ENCODE data around the gene SNX22. TPM values are rescaled to one million over a fixed set of nuclear protein-coding genes. Genes with fewer than 3 reads are reported as not detected.
"Not testable (repeated sequence)": the region's sequence is repeated elsewhere in the genome, so short reads cannot be mapped to it uniquely, and the experiment has no call there.

The SNX22 gene
- total RNA-seq, result under 1 TPM; 0.08 to 0.17 (median 0.16) TPM
- under 1 TPM; 0.06 to 0.31 (median 0.23) TPM for polyA plus RNA-seq
- long read RNA-seq, donor 1, result 0 reads
- long read RNA-seq, donor 2, partial matches to known transcripts, result 0 of 2 reads
- long read RNA-seq, donor 2, other reads (novel, unspliced or antisense), result 2 of 2 reads

DNA sequence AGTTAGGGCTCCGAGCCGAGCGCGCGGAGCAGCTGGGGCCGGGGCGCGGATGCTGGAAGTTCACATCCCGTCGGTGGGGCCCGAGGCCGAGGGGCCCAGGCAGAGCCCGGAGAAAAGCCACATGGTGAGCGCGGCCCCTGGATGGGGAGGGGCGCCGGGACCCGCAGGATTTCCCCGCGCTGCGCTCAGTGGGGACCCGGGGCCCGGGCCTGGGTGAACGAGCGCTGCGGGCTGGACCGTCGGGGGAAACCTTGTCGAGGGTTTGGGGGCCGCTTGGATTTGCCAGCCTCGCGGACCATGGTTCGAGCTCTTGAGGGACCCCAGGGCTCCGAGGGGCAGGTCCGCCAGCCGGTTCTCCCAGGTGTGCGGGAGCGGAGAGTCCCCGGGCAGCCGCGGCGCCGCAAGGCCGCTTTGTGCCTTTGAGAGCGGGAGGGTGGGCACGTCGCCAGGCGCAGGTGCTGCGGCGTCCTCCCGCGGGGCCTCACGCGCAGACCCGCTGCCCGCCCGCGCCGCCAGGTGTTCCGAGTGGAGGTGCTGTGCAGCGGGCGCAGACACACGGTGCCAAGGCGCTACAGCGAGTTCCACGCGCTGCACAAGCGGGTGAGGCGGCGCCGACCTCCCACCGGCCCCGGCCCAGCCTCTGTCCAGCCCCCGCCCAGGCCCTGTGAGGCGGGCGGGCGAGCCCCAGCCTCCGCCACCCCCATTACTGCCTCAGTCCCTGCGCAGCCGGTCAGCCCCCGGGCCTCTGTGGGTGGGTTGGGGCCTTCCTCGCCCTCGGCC, at the start of gene SNX22:
Gene SNX22 (plus strand): TSS at position 5 of the 780 bp plus-strand sequence. CDS start 45 bp downstream, at position 50.
- intact Hi-C loops (cut with DNase I), result no loop called here
- Histone ChIP-seq H3K9me3 (no peaks in the 10 kb centered on the region), H3K27ac (no peak within 1 kb of the TSS), H3K36me3 (ENCODE audit: insufficient read depth in 1 of 2, low read depth in 1 of 2) (peaks cover 0 to 32% of the 10 kb centered on the region in 2 donors), H3K4me1 (peaks cover 26% of the 10 kb centered on the region), H3K27me3 (ENCODE audit: insufficient read depth in 3 of 3, low read length in 2 of 3) (peaks cover 0 to 15% (median 6%) of the 10 kb centered on the region in 3 donors), H3K4me3 (peak within 1 kb of the TSS; percentile 68)
- TF ChIP-seq, protein P1, sequence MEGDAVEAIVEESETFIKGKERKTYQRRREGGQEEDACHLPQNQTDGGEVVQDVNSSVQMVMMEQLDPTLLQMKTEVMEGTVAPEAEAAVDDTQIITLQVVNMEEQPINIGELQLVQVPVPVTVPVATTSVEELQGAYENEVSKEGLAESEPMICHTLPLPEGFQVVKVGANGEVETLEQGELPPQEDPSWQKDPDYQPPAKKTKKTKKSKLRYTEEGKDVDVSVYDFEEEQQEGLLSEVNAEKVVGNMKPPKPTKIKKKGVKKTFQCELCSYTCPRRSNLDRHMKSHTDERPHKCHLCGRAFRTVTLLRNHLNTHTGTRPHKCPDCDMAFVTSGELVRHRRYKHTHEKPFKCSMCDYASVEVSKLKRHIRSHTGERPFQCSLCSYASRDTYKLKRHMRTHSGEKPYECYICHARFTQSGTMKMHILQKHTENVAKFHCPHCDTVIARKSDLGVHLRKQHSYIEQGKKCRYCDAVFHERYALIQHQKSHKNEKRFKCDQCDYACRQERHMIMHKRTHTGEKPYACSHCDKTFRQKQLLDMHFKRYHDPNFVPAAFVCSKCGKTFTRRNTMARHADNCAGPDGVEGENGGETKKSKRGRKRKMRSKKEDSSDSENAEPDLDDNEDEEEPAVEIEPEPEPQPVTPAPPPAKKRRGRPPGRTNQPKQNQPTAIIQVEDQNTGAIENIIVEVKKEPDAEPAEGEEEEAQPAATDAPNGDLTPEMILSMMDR (IDR thresholded peaks at IDR 0.05), result no peak
- WGBS, 3 donors, result 1 to 2% (median 2%) methylated on average over 56 to 83 of the region's 83 CpGs
- DNase-seq, result peak in 1 of 2 donors; percentile 38
- peak in 2 of 4 donors; percentile 8 to 9 for ATAC-seq

DNA sequence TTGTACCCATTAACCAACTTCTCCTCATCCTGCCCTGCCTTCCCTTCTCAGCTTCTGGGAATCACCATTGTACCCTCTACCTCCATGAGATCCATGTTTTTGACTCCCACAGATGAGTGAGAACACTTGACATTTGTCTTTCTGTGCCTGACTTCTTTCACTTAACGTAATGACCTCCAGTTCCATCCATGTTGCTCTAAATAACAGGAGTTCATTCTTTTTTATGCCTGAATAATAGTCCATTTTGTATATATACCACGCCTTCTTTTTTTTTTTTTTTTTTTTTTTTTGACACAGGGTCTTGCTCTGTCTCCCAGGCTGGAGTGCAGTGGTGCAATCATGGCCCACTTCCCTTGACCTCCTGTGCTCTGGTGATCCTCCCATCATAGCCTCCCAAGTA, 49.0 kb upstream of the SNX22 start:
- no peak overlapping the region for H3K27ac ChIP-seq
- DNase-seq (no peak), ATAC-seq (no peak)
- peaks cover 72% of the 10 kb centered on the region for H3K4me1 ChIP-seq
- no peaks in the 10 kb centered on the region for H3K36me3 ChIP-seq (ENCODE audit: insufficient read depth in 1 of 2, low read depth in 1 of 2)
- TF ChIP-seq, protein P1 (IDR thresholded peaks at IDR 0.05), result no peak
- intact Hi-C loops (cut with DNase I), result no loop called here
- WGBS, 3 donors, result 96 to 98% (median 96%) methylated on average over 2 of the region's 2 CpGs
- H3K27me3 ChIP-seq (ENCODE audit: insufficient read depth in 3 of 3, low read length in 2 of 3), result no peaks in the 10 kb centered on the region
- no peaks in the 10 kb centered on the region for H3K9me3 ChIP-seq
- H3K4me3 ChIP-seq, result no peak overlapping the region

DNA sequence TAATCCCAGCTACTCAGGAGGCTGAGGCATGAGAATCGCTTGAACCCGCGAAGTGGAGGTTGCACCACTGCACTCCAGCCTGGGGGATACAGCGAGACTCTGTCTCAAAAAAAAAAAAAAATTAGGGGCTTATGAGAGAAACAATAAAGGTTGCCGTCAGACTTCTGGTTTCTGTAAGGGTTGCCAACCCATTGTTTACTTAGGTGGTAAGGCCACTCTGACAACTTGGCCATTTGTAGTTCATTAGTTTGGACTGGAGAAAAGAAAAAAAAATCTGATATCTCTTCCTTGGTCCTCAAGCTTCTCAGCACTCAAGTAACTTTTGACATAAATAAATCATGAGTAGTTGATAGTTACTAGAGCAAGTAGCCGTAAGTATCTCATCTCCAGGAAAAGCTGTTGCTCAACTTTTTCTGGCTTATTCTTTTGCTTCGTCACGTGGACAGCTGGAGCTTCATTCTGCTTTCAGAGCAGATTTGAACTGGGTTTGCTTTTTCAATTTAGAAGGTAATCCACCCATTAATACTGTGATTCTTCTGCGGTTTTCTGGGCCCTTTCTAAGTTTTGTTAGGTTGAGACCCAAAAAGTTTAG, 46.3 kb upstream of the SNX22 start:
- TF ChIP-seq, protein P1 (IDR thresholded peaks at IDR 0.05), result no peak
- H3K36me3 ChIP-seq (ENCODE audit: insufficient read depth in 1 of 2, low read depth in 1 of 2), result no peaks in the 10 kb centered on the region
- DNase-seq, result no peak
- peak overlapping the region; percentile 76 for H3K27ac ChIP-seq
- no peaks in the 10 kb centered on the region for H3K9me3 ChIP-seq
- 46 to 51% (median 48%) methylated on average over 9 of the region's 9 CpGs for WGBS, 3 donors
- peak; percentile 88 to 94 (median 88) for ATAC-seq
- no peaks in the 10 kb centered on the region for H3K27me3 ChIP-seq (ENCODE audit: insufficient read depth in 3 of 3, low read length in 2 of 3)
- intact Hi-C loops (cut with DNase I), result no loop called here
- H3K4me3 ChIP-seq, result peak overlapping the region; percentile 21
- H3K4me1 ChIP-seq, result peaks cover 64% of the 10 kb centered on the region

DNA sequence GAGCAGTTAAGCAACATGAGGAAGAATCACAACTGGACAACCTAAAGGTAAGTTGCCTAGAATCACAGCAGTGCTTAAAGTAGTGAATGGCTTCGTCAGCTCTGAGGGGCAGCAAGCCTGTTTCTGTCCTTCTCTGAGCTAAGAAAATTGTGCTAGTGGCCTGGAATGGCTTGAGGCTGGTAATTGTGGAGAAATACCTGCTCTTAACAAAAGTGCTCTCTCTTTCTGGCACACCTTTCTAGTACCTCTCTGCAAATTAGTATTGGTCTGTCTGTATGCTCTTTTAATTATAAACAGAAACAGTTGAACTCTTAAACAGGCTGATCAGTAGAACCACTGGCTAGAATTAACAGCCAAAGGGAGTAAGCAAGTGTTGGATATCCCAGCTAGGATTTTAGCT, 44.2 kb upstream of the SNX22 start:
- H3K4me3 ChIP-seq, result no peak overlapping the region
- WGBS, 3 donors, result 90 to 97% (median 90%) methylated on average over 1 of the region's 1 CpG
- H3K27ac ChIP-seq, result peak overlapping the region; percentile 76
- H3K4me1 ChIP-seq, result peaks cover 74% of the 10 kb centered on the region
- no peaks in the 10 kb centered on the region for H3K9me3 ChIP-seq
- intact Hi-C loops (cut with DNase I), result no loop called here
- TF ChIP-seq, protein P1 (IDR thresholded peaks at IDR 0.05), result no peak
- H3K27me3 ChIP-seq (ENCODE audit: insufficient read depth in 3 of 3, low read length in 2 of 3), result no peaks in the 10 kb centered on the region
- ATAC-seq, result no peak
- H3K36me3 ChIP-seq (ENCODE audit: insufficient read depth in 1 of 2, low read depth in 1 of 2), result peaks cover 0 to 5% of the 10 kb centered on the region in 2 donors
- DNase-seq, result no peak

DNA sequence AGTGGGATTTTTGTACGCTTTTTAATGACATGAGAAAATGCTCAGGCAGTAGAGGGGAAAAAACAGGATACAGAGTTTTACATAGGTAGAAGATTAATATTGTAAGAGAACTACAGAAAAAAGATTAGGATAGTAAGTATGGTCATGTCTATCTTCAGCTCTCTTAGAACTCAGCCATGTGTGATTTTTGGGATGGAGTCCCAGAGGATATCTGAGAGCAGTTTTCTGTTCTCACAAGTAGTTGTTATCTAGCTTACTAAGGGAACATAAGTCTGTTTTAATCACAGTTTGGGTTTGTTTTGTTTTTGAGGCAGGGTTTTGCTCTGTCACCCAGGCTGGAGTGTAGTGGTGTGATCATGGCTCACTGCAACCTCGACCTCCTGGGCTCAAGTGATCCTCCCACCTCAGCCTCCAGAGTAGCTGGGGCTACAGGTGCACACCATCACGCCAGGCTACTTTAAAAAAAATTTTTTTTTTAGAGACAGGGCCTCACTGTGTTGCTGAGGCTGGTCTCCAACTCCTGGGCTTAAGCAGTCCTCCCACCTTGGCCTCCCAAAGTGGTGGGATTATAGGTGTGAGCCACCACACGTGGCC, 41.3 kb upstream of the SNX22 start:
- ATAC-seq; H3K4me3 ChIP-seq; DNase-seq; intact Hi-C loops (cut with DNase I); H3K9me3 ChIP-seq; H3K27me3 ChIP-seq (ENCODE audit: insufficient read depth in 3 of 3, low read length in 2 of 3): not testable (repeated sequence)
- 90 to 94% (median 90%) methylated on average over 4 of the region's 4 CpGs for WGBS, 3 donors
- H3K36me3 ChIP-seq (ENCODE audit: insufficient read depth in 1 of 2, low read depth in 1 of 2), result peaks cover 5 to 34% of the 10 kb centered on the region in 2 donors
- peaks cover 66% of the 10 kb centered on the region for H3K4me1 ChIP-seq
- H3K27ac ChIP-seq, result peak overlapping the region; percentile 65

Data from psoas muscle (tissue), 8 donors.